SU-DHL-6 (cell line): ENCODE results near the gene HOXC5.

Experiments used
- EZH2phosphoT487 ChIP-seq: fragments of 200-600 bp; sonication (generic), shearing (Covaris generic); conservative IDR thresholded peaks from 2 replicates; pipeline ENCODE4 v1.6.1; 2018; ENCODE audit warnings: mild to moderate bottlenecking, antibody characterized with exemption, low read length, moderate library complexity, mixed read lengths
- TF ChIP-seq, protein P1 (sequence below): fragments of 200-600 bp; sonication (generic); IDR thresholded peaks from one replicate; pipeline ENCODE4 v1.5.1; 2017; ENCODE audit warnings: antibody characterized with exemption, mild to moderate bottlenecking, low read length, moderate library complexity; ENCODE audit not compliant: insufficient read depth, poor library complexity, severe bottlenecking

- TF ChIP-seq, protein P1, sequence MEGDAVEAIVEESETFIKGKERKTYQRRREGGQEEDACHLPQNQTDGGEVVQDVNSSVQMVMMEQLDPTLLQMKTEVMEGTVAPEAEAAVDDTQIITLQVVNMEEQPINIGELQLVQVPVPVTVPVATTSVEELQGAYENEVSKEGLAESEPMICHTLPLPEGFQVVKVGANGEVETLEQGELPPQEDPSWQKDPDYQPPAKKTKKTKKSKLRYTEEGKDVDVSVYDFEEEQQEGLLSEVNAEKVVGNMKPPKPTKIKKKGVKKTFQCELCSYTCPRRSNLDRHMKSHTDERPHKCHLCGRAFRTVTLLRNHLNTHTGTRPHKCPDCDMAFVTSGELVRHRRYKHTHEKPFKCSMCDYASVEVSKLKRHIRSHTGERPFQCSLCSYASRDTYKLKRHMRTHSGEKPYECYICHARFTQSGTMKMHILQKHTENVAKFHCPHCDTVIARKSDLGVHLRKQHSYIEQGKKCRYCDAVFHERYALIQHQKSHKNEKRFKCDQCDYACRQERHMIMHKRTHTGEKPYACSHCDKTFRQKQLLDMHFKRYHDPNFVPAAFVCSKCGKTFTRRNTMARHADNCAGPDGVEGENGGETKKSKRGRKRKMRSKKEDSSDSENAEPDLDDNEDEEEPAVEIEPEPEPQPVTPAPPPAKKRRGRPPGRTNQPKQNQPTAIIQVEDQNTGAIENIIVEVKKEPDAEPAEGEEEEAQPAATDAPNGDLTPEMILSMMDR = no peak
- no peak for TF ChIP-seq EZH2phosphoT487
These were observed 37.9 kb upstream of the HOXC5 start for GRCh38 chr12:53995002-53995377.
